Measurements from ENCODE around the gene PALLD.

DNA sequence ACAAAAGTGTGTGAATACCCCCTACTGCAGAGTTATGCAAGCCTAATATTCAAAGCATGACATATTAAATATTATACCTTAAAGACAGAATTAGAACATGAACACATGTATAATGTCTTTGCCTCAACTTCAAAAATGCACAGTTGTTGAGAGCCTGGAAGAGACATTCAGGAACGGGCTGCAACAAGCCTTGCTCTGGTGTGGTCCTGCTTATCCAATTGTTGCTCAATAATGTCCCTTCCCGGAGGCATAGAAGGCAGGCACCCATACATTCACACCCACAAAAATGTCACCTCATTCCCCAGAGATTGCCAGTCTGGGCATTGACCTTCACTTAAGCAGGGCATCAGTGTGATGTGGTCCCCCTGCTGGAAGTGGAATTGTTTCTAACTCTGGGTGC is 274.4 kb downstream of the PALLD start:
- TF ChIP-seq, protein P1, sequence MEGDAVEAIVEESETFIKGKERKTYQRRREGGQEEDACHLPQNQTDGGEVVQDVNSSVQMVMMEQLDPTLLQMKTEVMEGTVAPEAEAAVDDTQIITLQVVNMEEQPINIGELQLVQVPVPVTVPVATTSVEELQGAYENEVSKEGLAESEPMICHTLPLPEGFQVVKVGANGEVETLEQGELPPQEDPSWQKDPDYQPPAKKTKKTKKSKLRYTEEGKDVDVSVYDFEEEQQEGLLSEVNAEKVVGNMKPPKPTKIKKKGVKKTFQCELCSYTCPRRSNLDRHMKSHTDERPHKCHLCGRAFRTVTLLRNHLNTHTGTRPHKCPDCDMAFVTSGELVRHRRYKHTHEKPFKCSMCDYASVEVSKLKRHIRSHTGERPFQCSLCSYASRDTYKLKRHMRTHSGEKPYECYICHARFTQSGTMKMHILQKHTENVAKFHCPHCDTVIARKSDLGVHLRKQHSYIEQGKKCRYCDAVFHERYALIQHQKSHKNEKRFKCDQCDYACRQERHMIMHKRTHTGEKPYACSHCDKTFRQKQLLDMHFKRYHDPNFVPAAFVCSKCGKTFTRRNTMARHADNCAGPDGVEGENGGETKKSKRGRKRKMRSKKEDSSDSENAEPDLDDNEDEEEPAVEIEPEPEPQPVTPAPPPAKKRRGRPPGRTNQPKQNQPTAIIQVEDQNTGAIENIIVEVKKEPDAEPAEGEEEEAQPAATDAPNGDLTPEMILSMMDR (conservative IDR thresholded peaks at IDR 0.05; ENCODE audit: low read depth, low read length) = no peak
- no peak for TF ChIP-seq EZH2 (IDR thresholded peaks at IDR 0.05; ENCODE audit: low read length, unreplicated experiment)
- TF ChIP-seq EZH2phosphoT487 (IDR thresholded peaks at IDR 0.05; ENCODE audit: borderline replicate concordance, low read length) = no peak
